Left ventricle myocardium inferior (tissue), 1 donor: ENCODE results near the gene CHFR. TPM values are rescaled to one million over a fixed set of nuclear protein-coding genes. Genes with fewer than 3 reads are reported as not detected.

Experiments
- DNase-seq: peaks from one replicate; pipeline ENCODE4 v3.0.0-alpha.2; 2020
- H3K27ac ChIP-seq: fragments of 200-600 bp; replicated peaks from 2 replicates; pipeline ENCODE4 v1.8.0; 2021
- H3K27me3 ChIP-seq: fragments of 200-600 bp; 2 replicates; pipeline ENCODE4 v1.8.0; 2021; ENCODE audit warnings: low read depth
- H3K36me3 ChIP-seq: fragments of 200-600 bp; 2 replicates; pipeline ENCODE4 v1.8.0; 2021
- H3K4me1 ChIP-seq: fragments of 200-600 bp; 2 replicates; pipeline ENCODE4 v1.8.0; 2021
- H3K4me3 ChIP-seq: fragments of 200-600 bp; 2 replicates; pipeline ENCODE4 v1.8.0; 2021; ENCODE audit warnings: mild to moderate bottlenecking, moderate library complexity
- H3K9me3 ChIP-seq: fragments of 200-600 bp; replicated peaks from 2 replicates; pipeline ENCODE4 v1.8.0; 2021
- CTCF ChIP-seq: fragments of 200-600 bp; IDR thresholded peaks from 2 replicates; pipeline ENCODE4 v1.8.0; 2021; ENCODE audit warnings: antibody characterized with exemption, mild to moderate bottlenecking, borderline replicate concordance
- intact Hi-C: fragments of 100-400 bp; cut with micrococcal nuclease; formaldehyde crosslinking; loops from one replicate; pipeline ENCODE4 v1.11.0; 2022
- total RNA-seq: library from RNA; stranded (reverse); fragmentation: NEBNext Ultra II Directional; extraction: Animal tissue kit (Norgen Biotek cat#: 25700); gene quantifications from one replicate; pipeline ENCODE4 v1.2.1, GENCODE V29; 2021
- donor health status: DM: no; HTN: yes; CAD: no; lungs with severe emphysema.

The CHFR gene
- total RNA-seq, 1 donor from 2014 or later, result 14.4 TPM

- no peak overlapping the region for H3K27ac ChIP-seq
- no peak for DNase-seq
- H3K4me3 ChIP-seq, result no peak overlapping the region
- peaks cover 79% of the 10 kb centered on the region for H3K36me3 ChIP-seq
- no peaks in the 10 kb centered on the region for H3K9me3 ChIP-seq
- H3K27me3 ChIP-seq, result no peaks in the 10 kb centered on the region
- peaks cover 5% of the 10 kb centered on the region for H3K4me1 ChIP-seq
- no peak for TF ChIP-seq CTCF
- intact Hi-C loops, result no loop called here
Measured at GRCh38 chr12:132806857-132807256, 80.5 kb downstream of the CHFR start.

GRCh38 chr12:132804426-132804861, 83.0 kb downstream of the CHFR start:
- intact Hi-C loops, result no loop called here
- Histone ChIP-seq H3K9me3 (no peaks in the 10 kb centered on the region), H3K27ac (no peak overlapping the region), H3K4me3 (no peak overlapping the region), H3K27me3 (no peaks in the 10 kb centered on the region), H3K4me1 (peaks cover 5% of the 10 kb centered on the region), H3K36me3 (peaks cover 83% of the 10 kb centered on the region)
- no peak for DNase-seq
- no peak for TF ChIP-seq CTCF

- intact Hi-C loops, result no loop called here
Measured at GRCh38 chr12:132803888-132804287, 83.5 kb downstream of the CHFR start.

GRCh38 chr12:132803125-132803524, 84.3 kb downstream of the CHFR start:
- DNase-seq, result no peak
- intact Hi-C loops, result no loop called here
- Histone ChIP-seq H3K9me3 (no peaks in the 10 kb centered on the region), H3K27me3 (no peaks in the 10 kb centered on the region), H3K4me1 (peaks cover 5% of the 10 kb centered on the region), H3K4me3 (no peak overlapping the region), H3K36me3 (peaks cover 91% of the 10 kb centered on the region), H3K27ac (no peak overlapping the region)
- TF ChIP-seq CTCF, result no peak

More at GRCh38 chr12:132803888-132804287, 83.5 kb downstream of the CHFR start:
- no peaks in the 10 kb centered on the region for H3K27me3 ChIP-seq
- DNase-seq, result peak; percentile 49
- peaks cover 5% of the 10 kb centered on the region for H3K4me1 ChIP-seq
- peaks cover 89% of the 10 kb centered on the region for H3K36me3 ChIP-seq
- no peak for TF ChIP-seq CTCF
- no peak overlapping the region for H3K4me3 ChIP-seq
- H3K9me3 ChIP-seq, result no peaks in the 10 kb centered on the region
- H3K27ac ChIP-seq, result no peak overlapping the region

GRCh38 chr12:132801741-132802140, 85.7 kb downstream of the CHFR start:
- intact Hi-C loops, result no loop called here
- no peak for TF ChIP-seq CTCF
- Histone ChIP-seq H3K27ac (no peak overlapping the region), H3K36me3 (peaks cover 92% of the 10 kb centered on the region), H3K4me3 (no peak overlapping the region), H3K4me1 (peaks cover 5% of the 10 kb centered on the region), H3K9me3 (no peaks in the 10 kb centered on the region), H3K27me3 (no peaks in the 10 kb centered on the region)
- DNase-seq, result no peak

GRCh38 chr12:132798836-132799235, 88.6 kb downstream of the CHFR start:
- no peaks in the 10 kb centered on the region for H3K9me3 ChIP-seq
- intact Hi-C loops, result no loop called here
- no peak overlapping the region for H3K27ac ChIP-seq
- peaks cover 98% of the 10 kb centered on the region for H3K36me3 ChIP-seq
- H3K4me1 ChIP-seq, result no peaks in the 10 kb centered on the region
- H3K27me3 ChIP-seq, result no peaks in the 10 kb centered on the region
- no peak for TF ChIP-seq CTCF
- H3K4me3 ChIP-seq, result no peak overlapping the region
- no peak for DNase-seq
